ENCODE data around the gene PAK1. TPM values are rescaled to one million over a fixed set of nuclear protein-coding genes. Genes with fewer than 3 reads are reported as not detected.

The PAK1 gene
- total RNA-seq, 1 donor from 2014 or later, result 127 TPM

DNA sequence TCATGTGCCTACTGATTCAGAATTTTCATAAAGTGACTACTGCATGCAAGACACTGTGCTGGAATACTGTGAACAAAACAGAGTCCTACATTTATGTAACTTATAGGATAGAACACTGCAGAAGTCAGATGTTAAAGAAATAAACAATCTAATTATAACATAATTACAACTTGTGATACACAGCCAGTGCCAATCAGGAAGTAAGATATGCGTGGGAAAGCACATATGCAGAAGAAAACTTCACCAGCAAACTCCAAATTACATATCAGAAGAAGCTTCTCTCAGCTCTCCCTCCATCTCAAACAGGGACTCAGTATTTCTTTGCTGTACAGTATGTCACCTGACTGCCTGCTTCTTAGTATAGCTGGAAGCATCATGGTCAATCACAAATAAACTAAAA, 37.4 kb downstream of the PAK1 start:
- TF ChIP-seq, protein P1, sequence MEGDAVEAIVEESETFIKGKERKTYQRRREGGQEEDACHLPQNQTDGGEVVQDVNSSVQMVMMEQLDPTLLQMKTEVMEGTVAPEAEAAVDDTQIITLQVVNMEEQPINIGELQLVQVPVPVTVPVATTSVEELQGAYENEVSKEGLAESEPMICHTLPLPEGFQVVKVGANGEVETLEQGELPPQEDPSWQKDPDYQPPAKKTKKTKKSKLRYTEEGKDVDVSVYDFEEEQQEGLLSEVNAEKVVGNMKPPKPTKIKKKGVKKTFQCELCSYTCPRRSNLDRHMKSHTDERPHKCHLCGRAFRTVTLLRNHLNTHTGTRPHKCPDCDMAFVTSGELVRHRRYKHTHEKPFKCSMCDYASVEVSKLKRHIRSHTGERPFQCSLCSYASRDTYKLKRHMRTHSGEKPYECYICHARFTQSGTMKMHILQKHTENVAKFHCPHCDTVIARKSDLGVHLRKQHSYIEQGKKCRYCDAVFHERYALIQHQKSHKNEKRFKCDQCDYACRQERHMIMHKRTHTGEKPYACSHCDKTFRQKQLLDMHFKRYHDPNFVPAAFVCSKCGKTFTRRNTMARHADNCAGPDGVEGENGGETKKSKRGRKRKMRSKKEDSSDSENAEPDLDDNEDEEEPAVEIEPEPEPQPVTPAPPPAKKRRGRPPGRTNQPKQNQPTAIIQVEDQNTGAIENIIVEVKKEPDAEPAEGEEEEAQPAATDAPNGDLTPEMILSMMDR (IDR thresholded peaks at IDR 0.05; ENCODE audit: unreplicated experiment), result no peak
- Mint-ChIP-seq H3K27me3 (no peaks in the 10 kb centered on the region), H3K9me3 (ENCODE audit: low read depth) (no peaks in the 10 kb centered on the region), H3K27ac (no peak overlapping the region), H3K4me3 (ENCODE audit: low read depth) (no peak overlapping the region), H3K4me1 (ENCODE audit: low read depth) (peaks cover 20% of the 10 kb centered on the region), H3K36me3 (ENCODE audit: insufficient read depth) (no peaks in the 10 kb centered on the region)
- no peak for DNase-seq (ENCODE audit: low spot score, unreplicated experiment)

DNA sequence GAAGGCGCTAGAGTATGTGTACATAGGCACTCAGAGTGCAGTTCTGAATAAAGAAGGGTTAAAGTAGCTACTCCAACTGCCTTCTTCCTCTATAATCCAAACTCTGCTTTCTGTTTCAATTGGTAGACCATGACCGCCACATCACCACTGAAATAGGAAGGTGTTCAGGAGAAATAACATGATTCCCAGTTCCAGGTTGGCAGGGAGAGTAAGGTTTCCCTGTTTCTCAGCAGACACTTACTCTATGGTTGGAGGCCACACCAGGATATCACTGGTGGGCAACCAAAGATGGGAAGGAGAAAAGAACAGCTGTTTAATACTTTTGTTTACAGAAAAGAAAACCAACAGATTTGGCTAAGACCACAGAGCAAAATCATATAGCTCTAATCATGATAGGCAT, 37.9 kb downstream of the PAK1 start:
- H3K27ac Mint-ChIP-seq, result peak overlapping the region; percentile 80
- no peaks in the 10 kb centered on the region for H3K36me3 Mint-ChIP-seq (ENCODE audit: insufficient read depth)
- no peaks in the 10 kb centered on the region for H3K9me3 Mint-ChIP-seq (ENCODE audit: low read depth)
- H3K4me3 Mint-ChIP-seq (ENCODE audit: low read depth), result no peak overlapping the region
- DNase-seq (ENCODE audit: low spot score, unreplicated experiment), result no peak
- H3K4me1 Mint-ChIP-seq (ENCODE audit: low read depth), result peaks cover 20% of the 10 kb centered on the region
- TF ChIP-seq, protein P1 (IDR thresholded peaks at IDR 0.05; ENCODE audit: unreplicated experiment), result no peak
- no peaks in the 10 kb centered on the region for H3K27me3 Mint-ChIP-seq

DNA sequence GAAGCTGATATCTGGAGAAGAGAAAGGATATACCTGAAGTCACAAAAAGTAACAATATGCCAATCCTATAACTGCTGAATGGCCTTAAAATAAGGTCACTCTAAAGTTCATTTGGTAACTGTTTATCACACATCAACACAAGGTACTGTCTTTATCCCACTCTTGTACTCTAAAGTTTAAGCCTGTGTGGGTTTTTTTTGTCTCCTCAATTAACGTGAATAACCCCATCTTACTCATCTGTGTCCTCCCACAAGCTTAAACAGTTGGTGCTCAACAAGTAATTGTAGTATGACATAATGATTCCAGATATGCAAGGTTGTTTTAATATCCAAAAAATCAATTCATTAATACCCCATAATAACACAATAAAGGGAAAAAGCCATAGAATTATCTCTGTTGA, 42.1 kb downstream of the PAK1 start:
- H3K27ac Mint-ChIP-seq, result no peak overlapping the region
- no peaks in the 10 kb centered on the region for H3K9me3 Mint-ChIP-seq (ENCODE audit: low read depth)
- no peaks in the 10 kb centered on the region for H3K36me3 Mint-ChIP-seq (ENCODE audit: insufficient read depth)
- TF ChIP-seq, protein P1 (IDR thresholded peaks at IDR 0.05; ENCODE audit: unreplicated experiment), result no peak
- H3K4me1 Mint-ChIP-seq (ENCODE audit: low read depth), result peaks cover 8% of the 10 kb centered on the region
- DNase-seq (ENCODE audit: low spot score, unreplicated experiment), result no peak
- H3K27me3 Mint-ChIP-seq, result no peaks in the 10 kb centered on the region
- H3K4me3 Mint-ChIP-seq (ENCODE audit: low read depth), result no peak overlapping the region

DNA sequence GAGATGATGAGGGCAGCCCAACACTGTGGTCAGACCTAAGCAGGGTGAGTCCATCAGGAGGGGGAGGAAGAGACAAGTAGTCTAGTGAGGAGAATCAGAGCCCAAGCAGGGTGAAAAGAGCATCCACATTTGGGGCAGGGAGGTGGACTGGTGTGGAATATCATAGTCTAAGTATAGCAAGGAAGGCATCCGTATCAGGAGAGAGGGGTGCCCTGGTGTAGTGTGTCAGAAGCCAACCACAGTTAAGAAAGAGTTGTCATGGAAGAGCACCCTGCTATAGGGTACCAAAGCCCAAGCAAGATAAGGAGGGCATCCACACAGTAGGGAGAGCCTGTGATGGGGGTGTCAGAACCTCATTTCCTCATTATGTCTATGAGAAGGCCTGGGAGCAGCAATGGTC, 45.3 kb downstream of the PAK1 start:
- no peak overlapping the region for H3K27ac Mint-ChIP-seq

DNA sequence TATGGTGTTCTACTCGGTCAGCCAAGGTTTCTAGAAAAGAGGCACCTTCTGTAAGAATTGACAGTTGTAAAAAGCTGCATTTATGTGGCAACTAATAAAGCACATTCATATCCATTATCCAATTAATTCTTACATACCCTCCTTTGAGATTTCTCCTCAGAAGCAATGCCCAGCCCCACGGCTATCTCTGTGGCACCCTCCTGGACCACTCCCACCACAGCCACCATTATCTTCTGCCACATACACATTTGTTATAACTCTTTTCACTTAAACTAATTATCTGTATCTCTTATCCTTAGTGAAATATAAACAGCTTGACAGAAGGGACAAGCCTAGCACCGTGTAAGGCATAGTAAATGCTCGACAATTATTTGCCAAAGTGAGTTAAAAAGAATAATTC, 48.5 kb downstream of the PAK1 start:
- Mint-ChIP-seq H3K27ac (no peak overlapping the region), H3K36me3 (ENCODE audit: insufficient read depth) (no peaks in the 10 kb centered on the region), H3K4me3 (ENCODE audit: low read depth) (no peak overlapping the region), H3K27me3 (no peaks in the 10 kb centered on the region), H3K4me1 (ENCODE audit: low read depth) (peaks cover 39% of the 10 kb centered on the region), H3K9me3 (ENCODE audit: low read depth) (no peaks in the 10 kb centered on the region)
- no peak for DNase-seq (ENCODE audit: low spot score, unreplicated experiment)
- TF ChIP-seq, protein P1 (IDR thresholded peaks at IDR 0.05; ENCODE audit: unreplicated experiment), result no peak

More for the DNA sequence above, 45.3 kb downstream of the PAK1 start:
- Mint-ChIP-seq H3K27me3 (no peaks in the 10 kb centered on the region), H3K4me1 (ENCODE audit: low read depth) (peaks cover 17% of the 10 kb centered on the region), H3K36me3 (ENCODE audit: insufficient read depth) (no peaks in the 10 kb centered on the region), H3K9me3 (ENCODE audit: low read depth) (no peaks in the 10 kb centered on the region), H3K4me3 (ENCODE audit: low read depth) (no peak overlapping the region)
- DNase-seq (ENCODE audit: low spot score, unreplicated experiment), result no peak
- TF ChIP-seq, protein P1 (IDR thresholded peaks at IDR 0.05; ENCODE audit: unreplicated experiment), result no peak
